ENCODE data around the gene NPIPB2.

GRCh38 chr16:11990702-11991390 lies 49.0 kb upstream of the NPIPB2 start:
- no peak for TF ChIP-seq CTCF (IDR thresholded peaks at IDR 0.05)
- TF ChIP-seq POLR2AphosphoS5 (IDR thresholded peaks at IDR 0.05; ENCODE audit: low read depth, low read length), result no peak
- TF ChIP-seq SIN3A (IDR thresholded peaks at IDR 0.05; ENCODE audit: borderline replicate concordance, insufficient read depth, low read depth, low read length), result no peak
- TF ChIP-seq REST (IDR thresholded peaks at IDR 0.05; ENCODE audit: insufficient read depth in 1 of 2, low read depth in 2 of 2, low read length in 1 of 2), result no peak
- TF ChIP-seq TCF7L2 (IDR thresholded peaks at IDR 0.05; ENCODE audit: low read depth, low read length), result no peak

All from Panc1 (cell line).